CD4-positive, alpha-beta T cell treated with Interleukin-1 beta for 1 hour (primary cell): Measurements from ENCODE around the gene MPC1.
A peak's percentile ranks its signal among the peaks of the same experiment; 100 is the strongest.

Source experiments
- DNase-seq, 2 donors: peaks; one replicate each; pipeline ENCODE4 v3.0.0-alpha.2; 2020 to 2022

The MPC1 gene

GRCh38 chr6:166342349-166343149 lies 40.2 kb downstream of the MPC1 start, which contains the start of gene SFT2D1:
SFT2D1 (minus strand) TSS chr6:166342545; CDS start chr6:166342481, 64 bp downstream.
- peak; percentile 82 to 90 for DNase-seq

GRCh38 chr6:166341977-166342348 lies 40.8 kb downstream of the MPC1 start:
- DNase-seq = no peak

GRCh38 chr6:166341464-166341863 lies 41.3 kb downstream of the MPC1 start:
- DNase-seq = peak in 1 of 2 donors; percentile 34

GRCh38 chr6:166338854-166339253 lies 43.9 kb downstream of the MPC1 start:
- no peak for DNase-seq

GRCh38 chr6:166336847-166337246 lies 45.9 kb downstream of the MPC1 start:
- DNase-seq = no peak

- DNase-seq = no peak
These were observed 47.1 kb downstream of the MPC1 start for GRCh38 chr6:166335378-166336302.

GRCh38 chr6:166334878-166335277 lies 47.9 kb downstream of the MPC1 start:
- no peak for DNase-seq

- DNase-seq = peak; percentile 36 to 54
These were observed 49.4 kb downstream of the MPC1 start for GRCh38 chr6:166333172-166333995.

GRCh38 chr6:166331503-166332415 lies 51.0 kb downstream of the MPC1 start:
- DNase-seq = no peak

GRCh38 chr6:166330612-166331011 lies 52.1 kb downstream of the MPC1 start:
- DNase-seq = no peak

- no peak for DNase-seq
These were observed 57.2 kb downstream of the MPC1 start for GRCh38 chr6:166325383-166326042.

GRCh38 chr6:166323395-166323794 lies 59.3 kb downstream of the MPC1 start:
- DNase-seq = no peak

- no peak for DNase-seq
These were observed 63.8 kb downstream of the MPC1 start for GRCh38 chr6:166318649-166319600.

GRCh38 chr6:166318227-166318626 lies 64.5 kb downstream of the MPC1 start:
- DNase-seq = no peak

GRCh38 chr6:166317261-166318212 lies 65.2 kb downstream of the MPC1 start:
- DNase-seq = no peak

- DNase-seq = no peak
These were observed 67.3 kb downstream of the MPC1 start for GRCh38 chr6:166315436-166315835.
